T-helper 22 cell (primary cell): ENCODE results near the gene ERCC6L2.

Experiments used
- DNase-seq: peaks from one replicate; pipeline ENCODE4 v3.0.0-alpha.2; 2020; ENCODE audit warnings: low read depth

Gene ERCC6L2

DNA sequence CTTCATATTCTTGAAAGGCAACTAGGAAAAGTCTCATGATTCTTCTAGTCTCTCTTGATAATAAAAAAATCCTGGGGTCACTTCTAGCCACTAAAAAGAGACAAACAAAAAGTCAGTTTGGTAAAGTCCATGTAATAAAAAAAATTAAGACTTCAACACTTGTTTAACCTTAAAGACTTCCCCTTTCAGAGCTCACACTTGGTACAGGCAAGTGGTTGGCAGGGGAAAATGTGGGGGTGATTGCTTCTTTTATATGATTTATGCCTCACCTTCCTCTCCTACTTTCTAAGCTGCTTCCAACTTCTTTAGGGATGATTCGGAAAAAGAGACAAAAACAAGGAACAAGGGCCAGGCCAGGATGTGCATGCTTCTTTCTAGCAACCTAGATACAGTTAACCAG, 5.1 kb upstream of the ERCC6L2 start:
- DNase-seq, result no peak

DNA sequence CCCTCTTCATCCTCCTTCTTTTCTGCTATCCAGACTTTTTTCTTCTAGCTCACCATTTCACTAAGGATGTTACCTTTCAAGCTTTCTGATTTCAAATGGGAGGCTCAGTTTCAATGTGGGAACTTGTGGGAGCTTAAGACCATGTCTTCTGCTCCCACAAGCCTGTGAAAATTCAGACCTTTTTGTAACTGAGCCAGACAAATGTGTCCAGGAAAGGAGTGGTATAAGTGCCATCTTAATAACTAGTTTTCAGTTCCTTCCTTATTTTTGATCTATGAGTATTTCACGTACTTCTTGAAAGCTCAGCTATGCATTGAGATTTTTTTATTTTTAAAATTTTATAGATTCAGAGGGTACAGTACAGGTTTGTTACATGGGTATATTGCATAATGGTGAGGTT, 4.6 kb upstream of the ERCC6L2 start:
- DNase-seq, result no peak

DNA sequence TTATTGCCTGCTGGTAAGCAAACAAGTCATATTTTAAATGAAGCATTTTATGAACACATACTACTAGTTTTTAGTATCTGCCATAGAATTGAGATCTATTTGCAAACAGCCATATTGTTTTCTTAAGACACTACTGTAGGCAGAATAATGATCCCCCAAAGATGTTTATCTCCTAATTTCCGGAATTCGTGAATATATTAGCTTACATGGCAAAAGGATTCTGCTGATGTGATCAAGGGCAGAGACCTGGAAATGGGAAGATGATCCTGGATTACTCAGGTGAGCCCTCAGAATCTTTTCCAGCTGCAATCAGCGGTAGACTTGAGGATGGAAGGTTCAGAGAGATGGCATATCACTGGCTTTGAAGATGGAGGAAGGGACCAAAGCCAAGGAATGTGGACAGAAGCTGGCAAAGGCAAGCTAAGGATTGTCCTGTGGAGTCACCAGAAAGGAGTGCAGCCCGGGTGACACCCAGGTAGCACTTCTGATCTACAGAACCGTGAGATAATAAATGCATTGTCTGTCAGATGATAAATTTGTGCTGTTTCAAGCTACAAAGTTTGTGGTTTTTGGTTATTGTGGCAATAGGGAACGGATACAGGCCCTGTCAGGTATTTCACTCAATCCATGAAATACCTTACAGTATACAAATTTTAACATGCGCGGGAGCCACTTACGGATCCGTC, 1.0 kb upstream of the ERCC6L2 start:
- DNase-seq, result no peak

DNA sequence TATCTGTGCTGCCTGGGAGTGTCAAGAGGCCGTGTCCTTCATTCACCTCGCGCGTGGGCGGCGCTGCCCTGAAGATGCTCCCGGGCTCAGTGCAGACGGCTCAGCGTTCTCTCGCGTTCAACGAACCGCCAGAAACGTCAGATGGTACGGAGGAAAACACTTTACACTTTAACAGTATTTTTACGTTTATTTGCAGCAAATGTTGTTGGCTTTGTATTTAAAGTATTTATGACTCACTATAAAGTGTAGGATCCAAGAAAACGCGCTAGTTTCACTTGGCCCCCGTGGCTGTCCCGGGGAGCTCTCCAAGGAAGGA, 544 bp upstream of the ERCC6L2 start:
- peak; percentile 27 for DNase-seq

DNA sequence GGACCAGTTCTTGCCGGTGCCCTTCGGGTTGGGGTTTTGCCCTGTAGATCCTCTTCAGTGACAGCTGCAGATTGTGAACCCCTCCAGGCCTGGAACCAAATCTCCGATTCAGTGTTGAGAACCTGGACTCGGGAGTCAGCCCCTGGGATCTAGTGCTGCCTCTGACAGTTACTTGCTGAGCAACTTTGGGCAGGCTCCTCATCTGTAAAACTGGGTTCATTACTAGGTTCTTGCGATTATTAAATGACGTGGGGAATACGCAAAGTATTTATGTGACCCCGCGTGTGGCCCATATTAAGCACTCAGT, 600 bp downstream of the ERCC6L2 start:
- no peak for DNase-seq

DNA sequence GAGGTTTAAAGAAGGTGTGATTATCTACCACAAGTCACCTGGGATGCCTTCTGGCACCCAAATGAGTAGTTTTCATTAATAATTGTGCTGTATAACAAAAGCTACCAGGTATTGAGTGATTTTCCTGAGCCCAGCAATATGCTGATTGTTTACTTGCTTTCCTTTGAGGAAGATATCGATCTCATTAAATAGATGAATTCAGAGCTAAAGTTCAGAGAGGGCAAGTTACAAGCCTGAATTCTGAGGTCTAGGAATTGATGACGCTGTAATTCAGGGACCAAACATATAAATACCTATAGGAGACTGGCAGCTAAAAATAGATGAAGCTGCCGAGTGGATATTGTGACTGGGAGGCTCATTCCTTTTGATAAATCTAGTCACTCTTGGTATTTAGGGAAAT, 1.1 kb downstream of the ERCC6L2 start:
- DNase-seq, result no peak

DNA sequence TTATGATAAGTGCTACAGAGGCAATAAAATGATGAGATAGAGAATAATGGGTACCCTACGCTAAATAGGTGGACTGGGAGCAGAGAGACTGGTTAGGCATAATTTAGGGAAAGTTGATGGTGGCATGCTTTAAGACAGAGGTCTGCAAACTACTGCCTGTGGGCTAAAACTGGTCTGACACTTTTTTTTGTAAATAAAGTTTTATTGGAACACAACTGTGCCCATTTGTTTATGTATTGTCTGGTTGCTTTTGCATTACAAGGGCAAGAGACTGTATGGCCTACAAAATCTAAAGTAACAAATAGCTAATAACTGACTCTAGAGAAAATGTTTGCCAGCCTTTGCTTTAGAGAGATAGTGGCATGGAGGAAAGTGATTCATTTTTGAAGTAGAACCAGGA, 2.5 kb downstream of the ERCC6L2 start:
- no peak for DNase-seq

DNA sequence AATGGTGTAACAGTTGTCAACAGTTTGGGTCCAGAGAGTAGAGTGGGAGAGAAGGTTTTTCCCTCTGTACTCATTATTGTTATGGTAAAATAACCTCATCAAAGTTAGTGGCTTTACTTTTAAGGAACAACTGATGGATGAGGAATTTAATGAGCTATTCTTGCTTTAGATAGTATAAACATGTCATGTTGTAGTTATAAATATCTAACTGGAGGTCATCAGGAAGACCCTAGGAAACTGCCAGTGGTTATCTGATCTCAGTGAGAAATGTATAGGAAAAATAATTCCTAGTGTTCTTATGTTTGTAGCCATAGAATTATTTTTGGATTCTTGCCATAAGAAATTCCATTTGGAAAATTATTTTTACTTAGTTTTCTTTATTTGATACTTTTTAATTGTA, 4.1 kb downstream of the ERCC6L2 start:
- no peak for DNase-seq

DNA sequence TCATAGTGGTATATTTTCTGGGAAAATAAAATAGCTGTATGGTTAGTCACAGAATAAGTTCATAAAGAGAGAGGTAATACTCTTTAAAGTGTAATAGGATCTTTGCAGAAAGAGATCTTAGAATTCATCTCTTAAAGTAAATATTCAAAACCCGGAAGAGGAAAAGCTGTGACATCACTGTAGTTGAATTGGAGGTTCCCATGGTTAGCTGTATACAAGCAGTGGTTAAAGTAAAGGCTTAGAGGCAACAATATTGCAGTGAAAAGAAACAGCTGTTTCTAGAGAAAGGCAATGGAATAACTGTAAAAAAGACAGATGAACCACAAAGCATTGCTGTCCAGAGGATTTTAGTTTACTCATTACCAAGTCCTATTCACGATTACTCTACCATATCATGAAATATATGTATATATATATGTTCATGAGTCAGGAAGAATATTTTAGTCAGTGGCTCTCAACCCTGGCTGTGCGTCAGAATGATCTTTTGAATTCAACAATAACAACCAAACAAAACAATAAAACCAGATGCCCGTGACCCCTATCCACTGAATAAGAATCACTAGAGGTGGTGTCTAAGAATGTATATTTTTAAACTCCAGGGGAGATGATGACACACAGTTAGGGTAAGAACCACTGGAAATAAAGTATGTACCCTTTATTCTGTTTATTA, 4.7 kb downstream of the ERCC6L2 start:
- no peak for DNase-seq

DNA sequence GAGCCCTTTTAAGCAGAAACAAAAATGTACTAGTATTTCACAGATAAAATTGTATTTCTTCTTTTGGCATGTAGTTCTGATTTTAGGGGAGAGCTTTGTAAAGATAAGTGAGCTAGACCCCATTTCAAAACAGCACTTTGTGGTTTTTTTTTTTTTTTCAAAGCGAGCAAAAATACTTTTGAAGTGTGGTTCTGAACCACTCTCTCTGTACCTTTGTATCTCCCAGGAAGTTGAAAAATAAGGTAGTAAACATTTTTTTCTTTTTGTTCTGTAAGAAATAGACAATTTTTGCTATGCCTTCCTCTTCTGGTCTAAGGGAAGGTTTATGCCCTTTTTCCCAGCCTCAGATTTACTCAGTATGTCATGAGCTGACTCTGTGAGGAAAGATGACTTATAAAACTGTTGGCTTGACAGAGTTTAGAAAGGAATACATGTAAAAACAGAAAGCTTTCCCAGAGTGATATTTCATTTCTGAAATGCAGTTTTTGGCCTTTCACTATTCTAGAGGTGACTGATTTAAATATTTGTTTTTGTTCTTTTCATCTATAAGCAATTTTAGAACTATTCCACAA, 12.5 kb downstream of the ERCC6L2 start:
- DNase-seq, result no peak

DNA sequence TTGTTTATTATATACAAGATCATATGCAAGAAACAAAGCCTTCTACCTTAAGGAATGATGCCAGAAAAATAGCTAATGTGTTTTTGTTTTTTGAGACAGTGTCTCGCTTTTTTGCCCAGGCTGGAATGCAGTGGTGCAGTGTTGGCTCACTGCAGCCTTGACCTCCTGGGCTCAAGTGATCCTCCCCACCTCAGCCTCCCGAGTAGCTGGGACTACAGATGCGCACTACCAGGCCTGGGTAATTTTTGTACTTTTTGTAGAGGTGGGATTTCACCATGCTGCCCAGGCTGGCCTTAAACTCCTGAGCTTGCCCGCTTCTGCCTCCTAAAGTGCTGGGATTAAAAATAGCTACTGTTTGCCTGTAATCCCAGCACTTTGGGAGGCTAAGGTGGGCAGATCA, 15.1 kb downstream of the ERCC6L2 start:
- DNase-seq, result no peak

DNA sequence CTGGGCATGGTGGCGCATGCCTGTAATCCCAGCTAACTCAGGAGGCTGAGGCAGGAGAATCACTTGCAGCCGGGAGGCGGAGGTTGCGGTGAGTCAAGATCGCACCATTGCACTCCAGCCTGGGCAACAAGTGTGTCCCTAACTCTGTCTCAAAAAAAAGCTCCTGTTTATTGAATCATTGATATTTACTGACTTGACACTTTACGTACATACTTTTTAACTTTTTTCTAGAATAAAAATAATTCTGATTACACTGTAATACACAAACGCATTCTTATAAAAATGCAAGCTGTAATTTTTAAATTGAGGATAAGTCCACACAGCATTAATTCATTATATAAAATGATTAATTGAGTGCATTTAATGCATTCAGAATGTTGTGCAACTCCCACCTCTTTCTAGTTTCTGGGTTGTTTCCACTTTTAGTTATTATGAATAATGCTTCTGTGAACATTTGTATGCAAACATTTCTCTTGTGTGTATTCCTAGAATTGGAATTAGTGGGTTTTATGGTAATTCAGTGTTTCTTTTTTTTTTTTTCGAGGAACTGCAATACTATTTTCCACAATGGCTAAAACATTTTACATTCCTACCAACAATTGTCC, 15.7 kb downstream of the ERCC6L2 start:
- no peak for DNase-seq

DNA sequence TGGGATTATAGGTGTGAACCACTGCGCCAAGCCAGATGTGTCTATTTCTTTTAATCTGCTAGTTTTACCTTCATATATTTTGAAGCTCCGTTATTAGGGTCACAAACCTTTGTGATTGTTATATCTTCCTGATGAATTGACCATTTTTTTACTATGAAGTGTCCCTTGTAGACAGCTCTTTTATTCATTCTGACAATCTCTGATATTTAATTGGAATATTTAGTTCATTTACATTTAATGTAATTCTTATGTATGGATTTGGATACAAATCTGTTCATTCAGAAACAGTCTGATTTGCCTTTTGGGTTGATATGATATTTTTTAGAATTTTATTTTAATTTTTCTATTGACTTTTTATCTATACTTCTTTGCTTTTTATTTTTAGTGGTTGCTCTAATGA, 17.2 kb downstream of the ERCC6L2 start:
- no peak for DNase-seq

DNA sequence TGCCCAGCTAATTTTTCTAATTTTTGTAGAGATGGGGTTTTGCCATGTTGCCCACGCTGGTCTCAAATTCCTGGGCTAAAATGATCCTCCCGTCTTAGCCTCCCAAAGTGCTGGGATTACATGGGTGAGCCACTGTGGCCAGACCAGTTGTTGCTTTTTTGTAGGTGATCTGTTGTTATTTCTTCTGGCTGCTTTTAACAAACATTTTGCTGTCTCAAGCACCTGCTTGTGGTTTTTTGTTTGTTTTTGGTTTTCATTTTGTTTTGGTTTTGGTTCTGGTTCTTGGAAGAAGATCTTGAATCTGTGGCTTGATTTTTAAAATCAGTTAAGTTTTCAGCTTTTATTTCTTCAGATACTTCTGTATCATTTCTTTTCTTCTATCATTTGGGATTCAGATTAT, 21.1 kb downstream of the ERCC6L2 start:
- no peak for DNase-seq

DNA sequence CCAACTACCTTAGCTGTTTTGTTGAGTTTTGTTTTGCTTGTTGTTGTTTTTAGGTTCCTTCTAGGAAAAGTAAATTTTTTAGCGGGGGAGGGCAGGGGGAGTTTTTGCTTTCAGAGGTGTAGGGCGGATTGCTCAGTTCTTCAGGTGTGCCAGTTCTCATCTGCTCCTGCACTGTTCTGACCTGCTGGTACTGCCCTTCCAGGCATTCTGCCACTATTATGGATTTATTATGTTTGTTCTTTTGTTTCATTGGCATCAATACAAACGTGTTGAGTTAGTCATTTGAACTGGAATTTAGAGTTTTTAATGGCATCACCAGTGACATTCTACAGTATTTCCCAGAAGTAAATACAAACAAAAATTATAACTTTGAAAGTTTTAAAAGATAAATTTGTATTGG, 26.0 kb downstream of the ERCC6L2 start:
- DNase-seq, result no peak

DNA sequence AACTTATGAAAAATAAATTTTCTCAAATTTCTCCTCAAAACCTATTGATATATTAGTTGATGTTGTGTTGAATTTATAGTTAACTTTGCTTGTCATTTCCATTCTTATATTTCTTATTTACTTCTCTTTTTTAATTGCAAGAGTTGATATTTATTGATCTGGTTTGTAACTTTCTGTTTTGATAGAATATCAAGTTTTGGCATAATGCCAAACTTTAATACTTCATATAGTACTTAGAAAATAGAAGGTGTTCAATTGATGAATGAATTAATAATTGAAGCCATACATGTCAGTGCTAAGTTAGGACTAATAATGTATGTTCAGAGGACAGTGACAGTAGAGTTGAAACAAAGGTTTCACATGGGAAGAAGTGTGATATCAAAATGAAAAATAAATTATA, 27.9 kb downstream of the ERCC6L2 start:
- DNase-seq, result no peak

DNA sequence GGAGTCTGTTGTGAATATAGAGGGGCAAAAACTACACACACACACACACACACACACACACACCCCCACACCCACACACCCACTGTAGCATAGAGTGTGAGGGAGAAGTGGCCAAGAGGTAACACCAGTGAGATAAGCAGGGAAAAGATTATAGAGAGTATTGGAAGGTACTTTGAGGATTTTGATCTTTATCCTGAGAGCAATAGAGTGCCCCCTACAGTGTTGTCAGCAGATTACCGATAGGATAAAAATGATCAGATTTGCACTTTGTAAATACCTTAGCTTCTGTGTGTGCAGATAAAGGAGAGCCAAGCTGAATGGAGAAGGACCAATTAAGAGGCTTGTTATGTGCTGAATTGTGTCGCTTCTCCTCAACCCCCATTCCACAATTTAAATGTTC, 32.3 kb downstream of the ERCC6L2 start:
- DNase-seq, result no peak

DNA sequence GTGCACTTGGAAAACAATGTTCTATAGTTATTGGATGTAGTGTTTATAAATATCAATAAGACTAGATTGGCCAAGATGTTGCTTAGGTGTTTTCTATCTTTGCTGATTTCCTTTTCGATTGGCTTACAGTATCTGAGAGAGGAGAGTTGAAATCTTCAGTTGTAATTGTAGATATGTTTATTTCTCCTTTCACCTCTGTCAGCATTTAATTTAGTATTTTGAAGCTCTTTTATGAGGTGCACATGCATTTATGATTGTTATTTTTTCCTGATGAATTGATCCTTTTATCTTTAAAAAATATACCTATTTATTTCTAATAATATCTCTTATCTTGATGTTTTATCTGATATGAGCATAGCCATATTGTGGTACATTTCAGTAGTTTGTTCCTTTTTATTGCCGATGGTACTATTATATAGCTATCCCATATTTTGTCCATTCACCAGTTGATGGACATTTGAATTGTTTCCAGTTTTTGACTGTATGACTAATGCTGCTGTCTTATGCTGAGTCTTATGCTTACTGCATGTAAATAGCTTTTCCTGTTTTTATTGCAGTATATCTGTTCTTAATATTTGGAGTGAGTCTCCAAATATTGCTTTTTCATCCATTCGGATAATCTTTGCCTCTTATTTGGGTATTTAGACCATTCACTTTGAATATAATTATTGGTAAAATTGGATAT, 34.7 kb downstream of the ERCC6L2 start:
- DNase-seq, result no peak

DNA sequence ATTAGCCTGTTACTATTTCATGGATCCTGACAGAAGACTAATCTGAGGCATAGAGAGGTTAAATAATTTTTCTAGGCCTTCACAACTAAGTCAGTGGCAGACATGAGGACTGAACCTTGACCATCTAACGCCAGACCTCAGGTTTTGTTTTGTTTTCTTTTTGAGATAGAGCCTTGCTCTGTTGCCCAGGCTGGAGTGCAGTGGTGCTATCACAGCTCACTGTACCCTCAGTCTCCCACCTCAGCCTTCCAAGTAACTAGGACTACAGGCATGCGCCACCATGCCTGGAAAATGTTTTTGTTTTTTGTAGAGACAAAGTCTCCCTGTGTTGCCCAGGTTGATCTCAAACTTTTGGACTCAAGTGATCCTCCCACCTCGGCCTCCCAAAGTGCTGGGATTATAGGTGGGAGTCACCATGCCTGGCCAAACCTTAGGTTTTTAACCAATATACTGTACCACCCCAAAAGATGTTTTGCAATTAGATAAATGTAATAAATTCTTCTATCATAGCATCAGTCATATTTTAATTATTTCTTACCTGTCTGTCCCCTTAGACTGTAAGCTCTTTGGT, 35.4 kb downstream of the ERCC6L2 start:
- no peak for DNase-seq

DNA sequence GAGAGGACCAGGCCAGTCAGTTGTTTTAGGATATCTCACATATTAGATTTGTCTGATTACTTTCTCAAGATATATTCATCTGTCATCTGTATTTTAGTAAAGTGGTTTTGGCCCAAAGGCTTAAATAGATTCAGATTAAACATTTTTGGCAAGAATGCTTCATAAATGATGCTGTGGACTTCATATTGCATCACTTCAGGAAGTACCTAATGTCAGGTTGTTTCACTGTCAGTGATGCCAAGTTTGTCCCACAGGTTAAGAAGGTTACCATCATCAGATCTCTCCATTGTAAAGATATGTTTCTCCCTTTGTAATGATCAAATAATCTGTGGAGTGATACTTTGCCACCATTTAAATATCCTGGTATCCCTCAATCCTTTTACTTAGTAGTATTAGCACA, 37.3 kb downstream of the ERCC6L2 start:
- no peak for DNase-seq

DNA sequence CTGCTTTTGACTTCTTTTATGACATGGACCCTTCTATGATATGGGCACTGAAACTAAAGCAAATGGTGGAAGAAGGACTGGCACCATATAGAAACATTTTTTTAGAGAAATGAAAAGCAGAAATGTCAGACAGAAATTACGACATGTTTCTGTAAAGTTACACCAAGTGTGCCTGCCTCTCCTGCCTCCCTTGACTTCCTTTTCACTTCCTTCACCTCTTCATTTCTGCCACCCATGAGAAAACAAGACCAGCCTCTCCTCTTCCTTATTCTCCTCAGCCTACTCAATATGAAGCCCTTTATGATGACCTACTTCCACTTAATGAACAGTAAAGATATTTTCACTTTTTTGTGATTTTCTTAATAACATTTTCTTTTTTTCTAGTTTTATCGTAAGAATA, 44.5 kb downstream of the ERCC6L2 start:
- DNase-seq, result no peak

DNA sequence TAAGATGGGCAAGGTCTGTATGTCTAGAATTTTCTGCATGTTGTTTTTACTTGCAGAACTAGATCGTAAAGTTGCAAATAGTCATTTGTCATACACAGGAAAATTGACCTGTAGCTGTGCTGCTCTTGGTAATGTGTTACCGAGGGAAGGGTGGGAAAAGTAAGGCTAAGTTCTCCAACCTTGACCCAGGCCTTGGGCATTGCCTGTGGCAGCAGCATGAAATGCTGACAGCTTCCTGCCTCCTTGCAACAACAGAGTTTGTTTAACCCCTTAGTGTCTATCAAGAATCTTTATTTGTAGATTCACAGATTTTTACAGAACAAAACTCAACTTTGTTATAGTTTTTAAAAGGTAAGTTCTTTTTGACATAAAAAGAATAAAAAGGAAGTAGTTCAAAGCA, 48.3 kb downstream of the ERCC6L2 start:
- DNase-seq, result no peak

DNA sequence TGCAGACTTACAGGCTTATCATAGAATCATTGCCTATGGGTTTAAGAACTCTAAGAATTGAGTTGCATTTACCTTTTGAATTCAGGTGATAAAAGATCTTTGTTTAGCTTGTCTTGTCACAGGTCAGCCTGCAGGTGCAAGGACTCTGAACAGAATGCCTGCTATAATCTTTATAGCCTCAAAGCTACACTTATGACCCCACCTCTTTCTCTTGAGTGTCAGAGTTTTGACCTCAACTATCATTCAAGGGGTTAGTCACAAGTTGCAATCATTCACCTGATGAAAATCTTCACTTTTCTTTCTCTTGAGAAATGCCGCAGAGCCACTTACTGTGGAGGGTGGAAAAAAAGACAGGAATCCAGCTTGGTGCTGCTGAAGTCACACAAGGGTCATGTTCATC, 49.5 kb downstream of the ERCC6L2 start:
- no peak for DNase-seq
